HG02623 (cell line): ENCODE results near the gene MFGE8.

Source experiments
- ATAC-seq: cut with Tn5 transposase; IDR thresholded peaks from one replicate; pipeline ENCODE4 v1.9.1; 2021; ENCODE audit warnings: moderate library complexity; ENCODE audit not compliant: unreplicated experiment

Gene MFGE8

GRCh38 chr15:88874684-88875083, 38.5 kb downstream of the MFGE8 start:
- ATAC-seq: no peak

- no peak for ATAC-seq
Measured at GRCh38 chr15:88874275-88874674, 38.9 kb downstream of the MFGE8 start.

DNA sequence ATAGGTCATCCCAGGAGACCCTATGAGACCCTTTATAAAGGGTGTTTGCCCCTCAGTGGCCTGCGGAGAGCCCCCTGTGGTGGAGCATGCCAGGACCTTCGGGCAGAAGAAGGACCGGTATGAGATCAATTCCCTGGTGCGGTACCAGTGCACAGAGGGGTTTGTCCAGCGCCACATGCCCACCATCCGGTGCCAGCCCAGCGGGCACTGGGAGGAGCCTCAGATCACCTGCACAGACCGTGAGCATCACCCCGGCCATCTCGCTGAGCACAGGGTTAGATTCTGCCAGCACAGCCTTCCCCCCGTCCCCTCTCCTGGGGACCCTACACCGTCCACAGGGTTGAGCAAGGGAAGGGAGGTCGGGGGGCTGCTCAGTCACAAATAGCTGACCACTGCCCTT, 39.4 kb downstream of the MFGE8 start:
- no peak for ATAC-seq

DNA sequence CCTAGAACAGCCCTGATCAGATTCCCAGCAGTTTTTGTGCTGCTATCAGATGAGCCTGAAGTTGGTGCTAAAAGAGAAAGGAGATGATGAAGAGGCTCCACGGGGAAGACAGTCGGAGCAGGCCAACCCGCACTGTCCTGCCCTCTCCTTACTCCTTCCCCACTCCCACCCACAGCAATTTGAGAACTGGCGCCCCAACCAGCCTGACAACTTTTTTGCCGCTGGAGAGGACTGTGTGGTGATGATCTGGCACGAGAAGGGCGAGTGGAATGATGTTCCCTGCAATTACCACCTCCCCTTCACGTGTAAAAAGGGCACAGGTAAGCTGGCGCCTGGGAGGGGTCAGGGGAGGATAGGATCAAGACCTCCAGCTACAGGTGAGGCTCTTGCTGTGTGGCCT, 40.5 kb downstream of the MFGE8 start:
- no peak for ATAC-seq

GRCh38 chr15:88872106-88872505, 41.1 kb downstream of the MFGE8 start:
- no peak for ATAC-seq

- no peak for ATAC-seq
Measured at GRCh38 chr15:88871313-88871712, 41.9 kb downstream of the MFGE8 start.

DNA sequence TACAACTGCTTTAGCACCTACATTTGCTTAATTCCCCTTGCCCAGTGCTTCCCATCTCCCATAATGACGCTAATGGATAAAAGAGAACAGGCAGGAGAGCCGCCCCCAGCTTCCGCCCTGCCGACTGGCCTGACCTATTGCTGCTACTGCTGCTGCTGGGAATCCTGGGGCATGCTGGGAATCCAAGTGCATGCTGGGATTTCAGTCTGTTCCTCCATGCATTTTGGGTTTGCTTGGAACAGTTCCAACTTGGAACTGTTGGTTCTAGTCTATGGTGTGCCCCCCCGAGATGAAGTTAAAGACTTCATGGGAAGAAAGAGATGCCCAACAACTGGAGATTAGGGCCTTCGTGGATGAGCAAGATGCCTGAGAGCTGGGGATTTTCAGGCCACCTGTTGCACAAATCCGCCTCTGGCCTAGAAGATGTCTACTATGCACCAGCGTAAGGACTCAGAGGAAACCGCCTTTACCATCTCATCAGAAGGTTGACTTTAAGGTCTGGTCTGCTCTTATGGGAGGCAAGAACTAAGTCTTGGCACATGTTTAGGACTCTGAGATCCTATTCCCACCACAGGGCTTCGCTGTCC, 46.8 kb downstream of the MFGE8 start:
- ATAC-seq: no peak

GRCh38 chr15:88865498-88866099, 47.6 kb downstream of the MFGE8 start:
- no peak for ATAC-seq

DNA sequence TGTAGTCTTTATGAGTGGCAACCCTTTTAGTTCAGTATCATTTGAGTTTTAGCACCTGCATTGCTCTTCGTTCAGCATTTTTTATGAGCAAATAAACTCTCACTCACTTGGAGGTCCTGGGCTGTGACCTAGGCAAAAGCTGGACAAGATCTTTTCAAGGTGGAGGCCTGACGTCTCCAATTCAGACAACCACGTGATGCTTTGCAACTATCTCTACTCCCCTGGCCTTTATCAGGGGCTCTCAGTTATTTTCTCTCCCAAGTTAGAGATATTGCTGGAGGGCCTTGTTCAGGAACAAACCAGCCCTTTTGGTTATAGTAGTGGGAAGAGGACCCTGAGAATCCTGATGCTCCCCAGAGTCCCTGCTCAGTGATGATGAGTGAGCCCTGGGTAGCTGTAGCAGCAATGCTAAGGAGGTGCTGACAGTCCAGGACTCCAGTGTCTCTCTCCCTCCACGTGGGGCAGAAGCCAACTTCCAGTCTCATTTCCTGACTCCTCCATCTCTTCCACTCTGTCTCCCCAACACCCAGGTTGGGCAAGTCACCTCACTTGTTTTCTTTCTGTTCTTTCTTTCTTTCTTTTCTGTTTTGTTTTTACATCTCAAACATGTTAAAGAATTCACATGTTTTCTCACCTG, 48.2 kb downstream of the MFGE8 start:
- ATAC-seq: no peak

DNA sequence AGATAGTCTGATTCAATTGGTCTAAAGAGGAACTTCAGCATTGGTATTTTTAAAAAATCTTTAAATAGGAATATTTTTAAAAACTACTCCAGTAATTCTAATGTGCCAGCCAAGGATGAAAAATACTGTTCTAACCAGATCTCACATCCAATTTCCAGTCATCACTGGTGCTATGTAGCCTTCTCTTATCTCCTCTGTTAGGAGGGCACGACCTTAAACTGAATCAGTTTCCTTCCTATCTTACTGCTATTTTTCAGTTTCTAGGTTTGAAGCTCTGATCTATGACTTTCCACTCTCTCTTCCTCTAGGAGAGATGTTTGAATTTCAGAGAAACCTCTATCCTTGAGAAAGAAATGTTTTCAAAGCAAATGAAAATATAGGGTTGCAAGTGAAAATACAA, 49.8 kb downstream of the MFGE8 start:
- no peak for ATAC-seq

DNA sequence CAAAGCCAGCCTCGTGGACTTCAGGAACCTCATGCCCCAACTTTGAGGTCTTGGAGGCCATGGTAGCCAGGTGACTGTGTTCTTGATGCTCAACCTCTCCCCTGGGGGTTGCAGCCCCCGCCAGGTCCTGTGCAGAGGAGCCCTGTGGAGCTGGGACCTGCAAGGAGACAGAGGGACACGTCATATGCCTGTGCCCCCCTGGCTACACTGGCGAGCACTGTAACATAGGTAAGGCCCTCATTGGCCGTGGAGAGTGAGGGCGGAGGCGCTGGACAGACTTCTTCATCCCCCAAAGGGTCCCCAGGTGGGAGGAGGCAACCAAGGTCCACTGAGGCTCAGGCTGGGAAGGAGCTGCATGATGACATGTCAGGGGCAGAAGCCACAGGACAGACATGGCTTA, 53.0 kb downstream of the MFGE8 start:
- no peak for ATAC-seq

GRCh38 chr15:88859550-88859949, 53.6 kb downstream of the MFGE8 start:
- no peak for ATAC-seq

- ATAC-seq: no peak
Measured at GRCh38 chr15:88858934-88859333, 54.2 kb downstream of the MFGE8 start.

GRCh38 chr15:88852476-88852875, 60.7 kb downstream of the MFGE8 start:
- ATAC-seq: no peak

DNA sequence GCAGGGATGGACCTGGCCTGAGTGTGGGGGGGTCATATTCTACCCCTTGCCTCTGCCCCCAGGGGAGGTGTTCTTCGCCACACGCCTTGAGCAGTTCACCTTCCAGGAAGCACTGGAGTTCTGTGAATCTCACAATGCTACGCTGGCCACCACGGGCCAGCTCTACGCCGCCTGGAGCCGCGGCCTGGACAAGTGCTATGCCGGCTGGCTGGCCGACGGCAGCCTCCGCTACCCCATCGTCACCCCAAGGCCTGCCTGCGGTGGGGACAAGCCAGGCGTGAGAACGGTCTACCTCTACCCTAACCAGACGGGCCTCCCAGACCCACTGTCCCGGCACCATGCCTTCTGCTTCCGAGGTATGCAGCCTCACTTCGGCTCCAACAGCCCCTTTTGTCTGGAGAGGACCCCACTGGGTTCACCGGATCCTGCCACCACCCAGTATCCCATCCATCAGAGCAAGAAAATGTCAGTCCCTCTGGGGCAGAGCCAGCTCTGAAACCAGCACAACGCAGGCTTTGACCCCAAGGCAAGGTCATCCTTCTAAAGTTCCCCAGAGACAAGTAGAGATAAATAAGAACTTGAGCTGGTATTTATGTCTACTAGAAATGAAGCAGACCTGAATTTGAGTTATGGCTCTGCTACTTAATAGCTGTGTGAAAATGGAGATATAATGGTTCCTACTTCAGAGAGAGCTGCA, 63.7 kb downstream of the MFGE8 start:
- no peak for ATAC-seq
